SU-DHL-6 (cell line): ENCODE data around the gene EGLN2.

ENCODE experiments used
- H2AFZ ChIP-seq: fragments of 200-600 bp; sonication (generic); 2 replicates; pipeline ENCODE4 v1.6.1; 2014; ENCODE audit warnings: low read depth, mild to moderate bottlenecking, moderate library complexity, mixed read lengths, antibody characterized with exemption, low read length; ENCODE audit not compliant: severe bottlenecking
- H3F3A ChIP-seq: fragments of 200-600 bp; shearing (Covaris generic); 2 replicates; pipeline ENCODE4 v1.6.0; 2016; ENCODE audit warnings: antibody characterized with exemption, mild to moderate bottlenecking; ENCODE audit not compliant: insufficient read depth
- H3K27ac ChIP-seq: fragments of 200-600 bp; sonication (generic); 2 replicates; pipeline ENCODE4 v1.5.1; 2016; ENCODE audit warnings: low read depth, mild to moderate bottlenecking, low read length, moderate library complexity, mixed read lengths
- H3K27me3 ChIP-seq: fragments of 200-600 bp; sonication (generic), shearing (Covaris generic); 2 replicates; pipeline ENCODE4 v1.6.0; 2014; ENCODE audit warnings: mild to moderate bottlenecking, low read length
- H3K36me3 ChIP-seq: fragments of 200-600 bp; sonication (generic); 2 replicates; pipeline ENCODE4 v1.6.1; 2014; ENCODE audit warnings: mild to moderate bottlenecking, low read length, mixed read lengths
- H3K4me2 ChIP-seq: fragments of 300-600, 200-600 bp; shearing (Covaris generic), sonication (generic); 2 replicates; pipeline ENCODE4 v1.6.0; 2014; ENCODE audit warnings: low read length, low read depth, mild to moderate bottlenecking; ENCODE audit not compliant: poor library complexity, severe bottlenecking
- H3K4me3 ChIP-seq: fragments of 200-600 bp; sonication (generic); 2 replicates; pipeline ENCODE4 v1.5.1; 2014; ENCODE audit warnings: antibody characterized with exemption, low read length, mild to moderate bottlenecking, mixed read lengths; ENCODE audit not compliant: insufficient read depth, poor library complexity, severe bottlenecking
- H3K79me2 ChIP-seq: fragments of 200-600 bp; sonication (generic); 2 replicates; pipeline ENCODE4 v1.6.1; 2014; ENCODE audit warnings: mild to moderate bottlenecking, low read length, moderate library complexity; ENCODE audit not compliant: insufficient read depth
- H3K9ac ChIP-seq: fragments of 200-600 bp; sonication (generic); 2 replicates; pipeline ENCODE4 v1.7.0; 2014; ENCODE audit warnings: mild to moderate bottlenecking, low read length
- H3K9me2 ChIP-seq: fragments of 200-600 bp; sonication (generic); replicated peaks from 2 replicates; pipeline ENCODE4 v1.6.1; 2014; ENCODE audit warnings: low read length; ENCODE audit not compliant: insufficient read depth
- H3K9me3 ChIP-seq: fragments of 200-600 bp; sonication (generic); 2 replicates; pipeline ENCODE4 v1.6.1; 2014; ENCODE audit warnings: low read length, mixed read lengths; ENCODE audit not compliant: insufficient read depth
- H4K20me1 ChIP-seq: fragments of 200-600 bp; sonication (generic); 2 replicates; pipeline ENCODE4 v1.6.1; 2014; ENCODE audit warnings: low read depth, mild to moderate bottlenecking, antibody characterized with exemption, low read length, moderate library complexity, mixed read lengths
- CTCF ChIP-seq: fragments of 200-600 bp; sonication (generic); IDR thresholded peaks from one replicate; pipeline ENCODE4 v1.5.1; 2017; ENCODE audit warnings: antibody characterized with exemption, mild to moderate bottlenecking, low read length, moderate library complexity; ENCODE audit not compliant: insufficient read depth, poor library complexity, severe bottlenecking
- EZH2phosphoT487 ChIP-seq: fragments of 200-600 bp; sonication (generic), shearing (Covaris generic); conservative IDR thresholded peaks from 2 replicates; pipeline ENCODE4 v1.6.1; 2018; ENCODE audit warnings: mild to moderate bottlenecking, antibody characterized with exemption, low read length, moderate library complexity, mixed read lengths

Gene EGLN2

DNA sequence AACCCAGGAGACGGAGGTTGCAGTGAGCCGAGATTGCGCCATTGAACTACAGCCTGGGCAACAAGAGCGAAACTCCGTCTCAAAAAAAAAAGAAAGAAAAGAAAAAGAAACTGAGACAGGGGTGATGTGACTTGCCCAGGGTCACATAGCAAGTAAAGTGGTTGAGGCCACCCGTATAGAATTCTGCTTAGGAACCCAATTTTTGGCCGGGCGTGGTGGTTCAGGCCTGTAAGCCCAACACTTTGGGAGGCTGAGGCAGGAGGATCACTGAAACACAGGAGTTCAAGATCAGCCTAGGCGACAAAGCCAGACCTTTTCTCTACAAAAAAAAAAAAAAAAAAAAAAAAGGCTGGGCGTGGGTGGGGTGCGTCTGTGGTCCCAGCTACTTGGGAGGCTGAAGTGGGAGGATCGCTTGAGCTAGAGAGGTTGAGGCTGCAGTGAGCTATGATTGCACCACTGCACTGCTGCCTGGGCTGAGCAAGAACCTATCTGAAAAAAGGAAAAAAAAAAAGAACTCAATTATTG lies 46.7 kb upstream of the EGLN2 start:
- Histone ChIP-seq H3K4me3 (peak overlapping the region; percentile 69), H3K36me3 (peaks cover 6% of the 10 kb centered on the region), H3F3A (no peaks in the 10 kb centered on the region), H3K27ac (peak overlapping the region; percentile 91), H3K79me2 (peaks cover 62% of the 10 kb centered on the region), H4K20me1 (peaks cover 17% of the 10 kb centered on the region), H3K4me2 (peak overlapping the region; percentile 80), H3K9ac (peak overlapping the region; percentile 84), H3K9me2 (no peaks in the 10 kb centered on the region), H3K27me3 (no peaks in the 10 kb centered on the region), H3K9me3 (no peaks in the 10 kb centered on the region), H2AFZ (no peak overlapping the region)
- no peak for TF ChIP-seq CTCF
- TF ChIP-seq EZH2phosphoT487, result no peak

- peak overlapping the region; percentile 80 for H3K4me2 ChIP-seq
- no peaks in the 10 kb centered on the region for H3K9me2 ChIP-seq
- peak overlapping the region; percentile 23; the same call in 1 of the 2 replicates for H3K9ac ChIP-seq
- H3K27ac ChIP-seq, result peak overlapping the region; percentile 20; the same call in 1 of the 2 replicates
- H3F3A ChIP-seq, result no peaks in the 10 kb centered on the region
- no peaks in the 10 kb centered on the region for H3K27me3 ChIP-seq
- no peak for TF ChIP-seq EZH2phosphoT487
- no peak for TF ChIP-seq CTCF
- peaks cover 14% of the 10 kb centered on the region for H3K36me3 ChIP-seq
- H3K79me2 ChIP-seq, result peaks cover 76% of the 10 kb centered on the region
- no peaks in the 10 kb centered on the region for H3K9me3 ChIP-seq
- H2AFZ ChIP-seq, result no peak overlapping the region
- H3K4me3 ChIP-seq, result peak overlapping the region; percentile 12
- H4K20me1 ChIP-seq, result peaks cover 21% of the 10 kb centered on the region
Observed at GRCh38 chr19:40754611-40755247, 44.3 kb upstream of the EGLN2 start.

DNA sequence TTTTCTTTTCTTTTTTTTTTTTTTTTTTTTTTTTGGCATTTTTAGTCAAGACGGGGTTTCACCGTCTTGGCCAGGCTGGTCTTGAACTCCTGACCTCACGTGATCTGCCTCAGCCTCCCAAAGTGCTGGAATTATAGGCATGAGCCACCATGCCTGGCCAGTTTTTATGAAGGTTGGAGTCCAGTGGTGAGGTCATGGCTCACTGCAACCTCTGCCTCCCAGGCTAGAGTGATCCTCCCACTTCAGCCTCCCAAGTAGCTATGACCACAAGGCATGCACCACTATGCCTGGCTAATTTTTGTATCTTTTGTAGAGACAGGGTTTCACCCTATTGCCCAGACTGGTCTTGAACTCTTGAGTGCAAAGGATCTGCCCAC lies 43.8 kb upstream of the EGLN2 start:
- Histone ChIP-seq H3K27ac (no peak overlapping the region), H3K4me3 (no peak overlapping the region), H3K9ac (no peak overlapping the region), H3F3A (no peaks in the 10 kb centered on the region), H3K4me2 (peak overlapping the region; percentile 80), H3K9me2 (no peaks in the 10 kb centered on the region), H3K9me3 (no peaks in the 10 kb centered on the region), H2AFZ (no peak overlapping the region), H3K27me3 (no peaks in the 10 kb centered on the region), H3K36me3 (peaks cover 19% of the 10 kb centered on the region), H3K79me2 (peaks cover 81% of the 10 kb centered on the region), H4K20me1 (peaks cover 24% of the 10 kb centered on the region)
- no peak for TF ChIP-seq CTCF
- no peak for TF ChIP-seq EZH2phosphoT487
